Activated CD8-positive, alpha-beta T cell treated with anti-CD3 and anti-CD28 coated beads for 36 hours (primary cell): ENCODE measurements around the gene SNPH. TPM values are rescaled to one million over a fixed set of nuclear protein-coding genes. Genes with fewer than 3 reads are reported as not detected.
"Not testable (repeated sequence)": the region's sequence is repeated elsewhere in the genome, so short reads cannot be mapped to it uniquely, and the experiment has no call there.

Source experiments
- ATAC-seq: fragments of 200-7000 bp; cut with Tn5 transposase; one replicate; pipeline ENCODE4 v1.10.0; 2021; ENCODE audit warnings: mild to moderate bottlenecking, moderate library complexity
- CTCF ChIA-PET: fragments of 350-600 bp; sonication (Branson Sonifier 250); formaldehyde crosslinking; loops from one replicate; lab custom pipeline; 2021; ENCODE audit warnings: antibody characterized with exemption; lab: Charles Lee
- POLR2A ChIA-PET: fragments of 350-600 bp; sonication (Branson Sonifier 250); formaldehyde crosslinking; loops from one replicate; lab custom pipeline; 2021; ENCODE audit warnings: antibody characterized with exemption; lab: Charles Lee
- DNase-seq: peaks from one replicate; pipeline ENCODE4 v3.0.0-alpha.2; 2020
- H3K27ac Mint-ChIP-seq: one replicate; pipeline ENCODE4 v1.8.0; 2021; ENCODE audit warnings: mild to moderate bottlenecking, mixed read lengths
- H3K27me3 Mint-ChIP-seq: one replicate; pipeline ENCODE4 v1.8.0; 2021; ENCODE audit warnings: mixed read lengths
- H3K36me3 Mint-ChIP-seq: one replicate; pipeline ENCODE4 v1.8.0; 2021; ENCODE audit warnings: low read depth, mixed read lengths
- H3K4me1 Mint-ChIP-seq: one replicate; pipeline ENCODE4 v1.8.0; 2021; ENCODE audit warnings: low read depth, mixed read lengths
- H3K4me3 Mint-ChIP-seq: one replicate; pipeline ENCODE4 v1.8.0; 2021; ENCODE audit warnings: mild to moderate bottlenecking, moderate library complexity, mixed read lengths
- H3K9me3 Mint-ChIP-seq: one replicate; pipeline ENCODE4 v1.8.0; 2021; ENCODE audit warnings: mixed read lengths
- CTCF ChIP-seq: fragments of 200-600 bp; IDR thresholded peaks from one replicate; pipeline ENCODE4 v1.8.0; 2022; ENCODE audit warnings: antibody characterized with exemption, mild to moderate bottlenecking
- intact Hi-C: fragments of 100-400 bp; cut with micrococcal nuclease; formaldehyde crosslinking; loops from one replicate; pipeline ENCODE4 v1.10.0; 2022
- total RNA-seq, 2 experiments: library from RNA; stranded (reverse); gene quantifications; one replicate each; pipeline ENCODE4 v1.2.3, GENCODE V29; 2021

Gene SNPH
- total RNA-seq, 2 experiments from 2014 or later, result 3.7 to 4.1 TPM

- no peak for DNase-seq
- CTCF ChIA-PET, result interaction anchor here (1.1 to 1.7 kb wide), 5 partner anchors 14 to 72 kb away, joined by 3 to 4 read pairs (median 3); partner anchors contain the start of gene SNPH
- Mint-ChIP-seq H3K9me3 (no peaks in the 10 kb centered on the region), H3K27me3 (peaks cover 6% of the 10 kb centered on the region), H3K36me3 (no peaks in the 10 kb centered on the region), H3K4me3 (no peak overlapping the region), H3K4me1 (peaks cover 5% of the 10 kb centered on the region), H3K27ac (no peak overlapping the region)
- no peak for TF ChIP-seq CTCF
- intact Hi-C loops, result no loop called here
- POLR2A ChIA-PET, result interaction anchor here (1.4 kb wide), 1 partner anchor 147 kb away, joined by 3 read pairs; no protein-coding TSS in a partner anchor
- no peak for ATAC-seq
These were observed 24.6 kb upstream of the SNPH start for GRCh38 chr20:1241456-1241855.

- no peak for ATAC-seq
- no peaks in the 10 kb centered on the region for H3K9me3 Mint-ChIP-seq
- POLR2A ChIA-PET, result interaction anchor here (0.6 to 1.4 kb wide), 2 partner anchors 57 to 147 kb away, joined by 3 read pairs; no protein-coding TSS in a partner anchor
- intact Hi-C loops, result no loop called here
- DNase-seq, result no peak
- CTCF ChIA-PET, result interaction anchor here (1.5 to 1.7 kb wide), 3 partner anchors 14 to 24 kb away, joined by 3 to 4 read pairs (median 3); partner anchors contain the start of gene SNPH
- H3K4me1 Mint-ChIP-seq, result peaks cover 5% of the 10 kb centered on the region
- peaks cover 6% of the 10 kb centered on the region for H3K27me3 Mint-ChIP-seq
- no peak for TF ChIP-seq CTCF
- H3K4me3 Mint-ChIP-seq, result no peak overlapping the region
- no peak overlapping the region for H3K27ac Mint-ChIP-seq
- no peaks in the 10 kb centered on the region for H3K36me3 Mint-ChIP-seq
These were observed 24.0 kb upstream of the SNPH start for GRCh38 chr20:1242099-1242498.

GRCh38 chr20:1242530-1242929, 23.6 kb upstream of the SNPH start:
- H3K4me1 Mint-ChIP-seq, result peaks cover 7% of the 10 kb centered on the region
- POLR2A ChIA-PET, result interaction anchor here (0.6 to 1.4 kb wide), 2 partner anchors 56 to 146 kb away, joined by 3 read pairs; no protein-coding TSS in a partner anchor
- H3K27ac Mint-ChIP-seq, result no peak overlapping the region
- H3K36me3 Mint-ChIP-seq, result no peaks in the 10 kb centered on the region
- CTCF ChIA-PET, result interaction anchor here (1.5 to 1.7 kb wide), 3 partner anchors 15 to 23 kb away, joined by 3 to 4 read pairs (median 3); partner anchors contain the start of gene SNPH
- peak; percentile 67 for ATAC-seq
- no peak for TF ChIP-seq CTCF
- H3K4me3 Mint-ChIP-seq, result no peak overlapping the region
- H3K9me3 Mint-ChIP-seq, result no peaks in the 10 kb centered on the region
- intact Hi-C loops, result no loop called here
- H3K27me3 Mint-ChIP-seq, result peaks cover 6% of the 10 kb centered on the region
- DNase-seq, result no peak

GRCh38 chr20:1245578-1245977, 20.5 kb upstream of the SNPH start:
- H3K36me3 Mint-ChIP-seq, result no peaks in the 10 kb centered on the region
- ATAC-seq (no peak), DNase-seq (no peak)
- H3K27me3 Mint-ChIP-seq, result peaks cover 2% of the 10 kb centered on the region
- CTCF ChIA-PET, result no interaction called here
- POLR2A ChIA-PET, result no interaction called here
- peaks cover 1% of the 10 kb centered on the region for H3K9me3 Mint-ChIP-seq
- H3K27ac Mint-ChIP-seq, result no peak overlapping the region
- intact Hi-C loops, result no loop called here
- no peak overlapping the region for H3K4me3 Mint-ChIP-seq
- H3K4me1 Mint-ChIP-seq, result peaks cover 11% of the 10 kb centered on the region
- no peak for TF ChIP-seq CTCF

GRCh38 chr20:1247689-1248088, 18.4 kb upstream of the SNPH start:
- H3K27ac Mint-ChIP-seq, result no peak overlapping the region
- no peak for DNase-seq
- no peaks in the 10 kb centered on the region for H3K36me3 Mint-ChIP-seq
- H3K4me1 Mint-ChIP-seq, result peaks cover 14% of the 10 kb centered on the region
- no peak overlapping the region for H3K4me3 Mint-ChIP-seq
- H3K27me3 Mint-ChIP-seq, result no peaks in the 10 kb centered on the region
- ATAC-seq, result peak; percentile 64
- no peak for TF ChIP-seq CTCF
- ChIA-PET POLR2A (no interaction called here), CTCF (interaction anchor here (0.9 to 2.1 kb wide), 5 partner anchors 20 to 190 kb away, joined by 3 to 8 read pairs (median 4); no protein-coding TSS in a partner anchor)
- H3K9me3 Mint-ChIP-seq, result peaks cover 4% of the 10 kb centered on the region
- intact Hi-C loops, result no loop called here

GRCh38 chr20:1250282-1250681, 15.8 kb upstream of the SNPH start:
- CTCF ChIA-PET, result interaction anchor here (0.6 kb wide), 1 partner anchor 505 kb away, joined by 3 read pairs; no protein-coding TSS in a partner anchor
- intact Hi-C loops, H3K4me3 Mint-ChIP-seq, H3K9me3 Mint-ChIP-seq, H3K27me3 Mint-ChIP-seq, H3K27ac Mint-ChIP-seq, DNase-seq, ATAC-seq, POLR2A ChIA-PET, H3K36me3 Mint-ChIP-seq: not testable (repeated sequence)
- peaks cover 12% of the 10 kb centered on the region for H3K4me1 Mint-ChIP-seq
